NB4 (cell line): Measurements from ENCODE around the gene ZNF583.

Source experiments
- CTCF ChIP-seq: IDR thresholded peaks from one replicate; pipeline ENCODE4 v1.5.1; 2012; ENCODE audit warnings: low read depth, low read length
- MYC ChIP-seq: IDR thresholded peaks from 2 replicates; pipeline ENCODE4 v1.6.1; 2011; ENCODE audit warnings: low read depth, low read length
- POLR2A ChIP-seq: IDR thresholded peaks from 2 replicates; pipeline ENCODE4 v1.6.1; 2011; ENCODE audit warnings: mild to moderate bottlenecking; ENCODE audit not compliant: insufficient read length; ENCODE audit errors: extremely low read depth

- TF ChIP-seq POLR2A (no peak), CTCF (no peak), MYC (no peak)
These were observed 37.2 kb downstream of the ZNF583 start for GRCh38 chr19:56441206-56441792.
